Panc1 (cell line): ENCODE data around the gene KNDC1. TPM values are rescaled to one million over a fixed set of nuclear protein-coding genes. Genes with fewer than 3 reads are reported as not detected.

Experiments
- ATAC-seq: fragments of 200-7000 bp; cut with Tn5 transposase; 2 replicates; pipeline ENCODE4 v1.9.1; 2020; ENCODE audit warnings: mild to moderate bottlenecking, moderate library complexity
- BruUV-seq: library from RNA; stranded (reverse); fragments of 400-500 nt; replicated peaks from 2 replicates; lab custom pipeline; 2021; lab: Mats Ljungman, UMichigan
- CTCF ChIA-PET: fragments of 300-600 bp; sonication (Branson Sonifier 250); formaldehyde crosslinking; loops from one replicate; lab custom pipeline; 2022; ENCODE audit warnings: antibody characterized with exemption; lab: Charles Lee
- POLR2A ChIA-PET: fragments of 300-600 bp; sonication (Branson Sonifier 250); formaldehyde crosslinking; loops from one replicate; lab custom pipeline; 2022; ENCODE audit warnings: antibody characterized with exemption; lab: Charles Lee
- DNase-seq: peaks from one replicate; pipeline ENCODE4 v3.0.0-alpha.2; 2010; ENCODE audit warnings: low read depth, low spot score
- H3K27ac ChIP-seq: 2 replicates; pipeline ENCODE4 v1.5.1; 2011; ENCODE audit warnings: mild to moderate bottlenecking, low read length, inconsistent platforms
- H3K27me3 ChIP-seq: fragments of 200-500 bp; sonication (Bioruptor generic); 2 replicates; pipeline ENCODE4 v1.6.0; 2014; ENCODE audit warnings: low read length, inconsistent platforms; ENCODE audit not compliant: control insufficient read depth, insufficient read depth
- H3K36me3 ChIP-seq: fragments of 200-500 bp; sonication (Bioruptor generic); 2 replicates; pipeline ENCODE4 v1.5.1; 2014; ENCODE audit warnings: inconsistent platforms, mild to moderate bottlenecking, low read length, moderate library complexity; ENCODE audit not compliant: control insufficient read depth, insufficient read depth
- H3K4me1 ChIP-seq: 2 replicates; pipeline ENCODE4 v1.5.1; 2011; ENCODE audit warnings: inconsistent platforms, mild to moderate bottlenecking, low read length, moderate library complexity; ENCODE audit not compliant: control insufficient read depth, insufficient read depth
- H3K4me3 ChIP-seq, 2 experiments: 2 replicates each; pipeline ENCODE4 v1.5.1; 2011 to 2012; ENCODE audit warnings: low read depth in 2 of 2, low read length in 2 of 2, mild to moderate bottlenecking in 2 of 2, inconsistent platforms in 1 of 2, moderate library complexity in 1 of 2
- H3K9me3 ChIP-seq: fragments of 200-500 bp; sonication (Bioruptor generic); 2 replicates; pipeline ENCODE4 v1.5.1; 2014; ENCODE audit warnings: low read depth, mild to moderate bottlenecking, inconsistent platforms, low read length, moderate library complexity; ENCODE audit not compliant: control insufficient read depth, insufficient read depth
- POLR2AphosphoS5 ChIP-seq: IDR thresholded peaks from 2 replicates; pipeline ENCODE4 v1.6.1; 2012; ENCODE audit warnings: mild to moderate bottlenecking, low read depth, low read length, moderate library complexity
- SIN3A ChIP-seq: IDR thresholded peaks from 2 replicates; pipeline ENCODE4 v1.6.1; 2012; ENCODE audit warnings: low read depth, mild to moderate bottlenecking, low read length, moderate library complexity, borderline replicate concordance; ENCODE audit not compliant: insufficient read depth
- TCF7L2 ChIP-seq: IDR thresholded peaks from 2 replicates; pipeline ENCODE4 v1.6.1; 2011; ENCODE audit warnings: mild to moderate bottlenecking, low read depth, low read length, inconsistent platforms
- in situ Hi-C: cut with HindIII; loops from 2 replicates; pipeline ENCODE4 v1.10.0; 2016; ENCODE audit warnings: low sequenced_read_pairs, low pct_unique_long_range_greater_than_20kb
- intact Hi-C: fragments of 100-400 bp; cut with micrococcal nuclease; formaldehyde crosslinking; loops from one replicate; pipeline ENCODE4 v1.10.0; 2022; ENCODE audit not compliant: unreplicated experiment
- total RNA-seq: library from RNA; stranded (reverse); gene quantifications from one replicate; pipeline ENCODE4 v1.2.1, GENCODE V29; 2021; ENCODE audit not compliant: unreplicated experiment
- TF ChIP-seq, protein P1 (sequence below): fragments of 450-650 bp; IDR thresholded peaks from 2 replicates; pipeline ENCODE4 v1.5.1; 2017; ENCODE audit warnings: mild to moderate bottlenecking
- TF ChIP-seq, protein P2 (sequence below), 2 experiments: IDR thresholded peaks; 2 replicates each; pipeline ENCODE4 v1.6.1; 2011 to 2012; ENCODE audit warnings: low read depth in 2 of 2, control low read depth in 1 of 2, low read length in 1 of 2, mild to moderate bottlenecking in 1 of 2, moderate library complexity in 1 of 2; ENCODE audit not compliant: insufficient read depth in 1 of 2

KNDC1 gene
- total RNA-seq, 1 experiment from 2014 or later: 2.6 TPM

DNA sequence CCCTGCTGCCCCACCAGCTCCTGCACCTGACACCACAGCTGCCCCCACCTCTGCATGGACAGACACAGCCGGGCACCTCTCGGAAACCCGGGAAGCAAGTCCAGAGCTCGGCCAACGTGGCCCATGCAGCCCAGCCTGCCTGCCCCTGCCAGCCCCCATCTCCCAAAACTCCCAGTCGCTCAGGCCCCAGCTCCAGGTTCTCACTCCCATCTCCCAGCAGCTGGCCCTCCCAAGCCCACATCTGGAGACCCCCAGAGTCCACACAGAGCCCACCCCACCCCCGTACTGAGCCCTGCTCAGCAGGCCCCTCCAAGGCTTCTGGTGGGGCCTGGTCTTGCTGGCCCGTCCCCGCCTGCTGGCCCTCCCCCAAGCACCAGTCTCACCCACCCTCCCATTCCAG is 37.8 kb downstream of the KNDC1 start:
- BruUV-seq: no TSS peak
- intact Hi-C loops: no loop called here
- Histone ChIP-seq H3K4me3 (no peak overlapping the region), H3K27ac (no peak overlapping the region), H3K27me3 (peaks cover 4% of the 10 kb centered on the region; the same call in 1 of the 2 replicates), H3K4me1 (no peaks in the 10 kb centered on the region), H3K9me3 (no peaks in the 10 kb centered on the region), H3K36me3 (no peaks in the 10 kb centered on the region)
- DNase-seq (no peak), ATAC-seq (no peak)
- POLR2A ChIA-PET: no interaction called here
- TF ChIP-seq TCF7L2 (no peak), SIN3A (no peak), POLR2AphosphoS5 (no peak)
- TF ChIP-seq, protein P1, sequence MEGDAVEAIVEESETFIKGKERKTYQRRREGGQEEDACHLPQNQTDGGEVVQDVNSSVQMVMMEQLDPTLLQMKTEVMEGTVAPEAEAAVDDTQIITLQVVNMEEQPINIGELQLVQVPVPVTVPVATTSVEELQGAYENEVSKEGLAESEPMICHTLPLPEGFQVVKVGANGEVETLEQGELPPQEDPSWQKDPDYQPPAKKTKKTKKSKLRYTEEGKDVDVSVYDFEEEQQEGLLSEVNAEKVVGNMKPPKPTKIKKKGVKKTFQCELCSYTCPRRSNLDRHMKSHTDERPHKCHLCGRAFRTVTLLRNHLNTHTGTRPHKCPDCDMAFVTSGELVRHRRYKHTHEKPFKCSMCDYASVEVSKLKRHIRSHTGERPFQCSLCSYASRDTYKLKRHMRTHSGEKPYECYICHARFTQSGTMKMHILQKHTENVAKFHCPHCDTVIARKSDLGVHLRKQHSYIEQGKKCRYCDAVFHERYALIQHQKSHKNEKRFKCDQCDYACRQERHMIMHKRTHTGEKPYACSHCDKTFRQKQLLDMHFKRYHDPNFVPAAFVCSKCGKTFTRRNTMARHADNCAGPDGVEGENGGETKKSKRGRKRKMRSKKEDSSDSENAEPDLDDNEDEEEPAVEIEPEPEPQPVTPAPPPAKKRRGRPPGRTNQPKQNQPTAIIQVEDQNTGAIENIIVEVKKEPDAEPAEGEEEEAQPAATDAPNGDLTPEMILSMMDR: no peak
- TF ChIP-seq, protein P2, sequence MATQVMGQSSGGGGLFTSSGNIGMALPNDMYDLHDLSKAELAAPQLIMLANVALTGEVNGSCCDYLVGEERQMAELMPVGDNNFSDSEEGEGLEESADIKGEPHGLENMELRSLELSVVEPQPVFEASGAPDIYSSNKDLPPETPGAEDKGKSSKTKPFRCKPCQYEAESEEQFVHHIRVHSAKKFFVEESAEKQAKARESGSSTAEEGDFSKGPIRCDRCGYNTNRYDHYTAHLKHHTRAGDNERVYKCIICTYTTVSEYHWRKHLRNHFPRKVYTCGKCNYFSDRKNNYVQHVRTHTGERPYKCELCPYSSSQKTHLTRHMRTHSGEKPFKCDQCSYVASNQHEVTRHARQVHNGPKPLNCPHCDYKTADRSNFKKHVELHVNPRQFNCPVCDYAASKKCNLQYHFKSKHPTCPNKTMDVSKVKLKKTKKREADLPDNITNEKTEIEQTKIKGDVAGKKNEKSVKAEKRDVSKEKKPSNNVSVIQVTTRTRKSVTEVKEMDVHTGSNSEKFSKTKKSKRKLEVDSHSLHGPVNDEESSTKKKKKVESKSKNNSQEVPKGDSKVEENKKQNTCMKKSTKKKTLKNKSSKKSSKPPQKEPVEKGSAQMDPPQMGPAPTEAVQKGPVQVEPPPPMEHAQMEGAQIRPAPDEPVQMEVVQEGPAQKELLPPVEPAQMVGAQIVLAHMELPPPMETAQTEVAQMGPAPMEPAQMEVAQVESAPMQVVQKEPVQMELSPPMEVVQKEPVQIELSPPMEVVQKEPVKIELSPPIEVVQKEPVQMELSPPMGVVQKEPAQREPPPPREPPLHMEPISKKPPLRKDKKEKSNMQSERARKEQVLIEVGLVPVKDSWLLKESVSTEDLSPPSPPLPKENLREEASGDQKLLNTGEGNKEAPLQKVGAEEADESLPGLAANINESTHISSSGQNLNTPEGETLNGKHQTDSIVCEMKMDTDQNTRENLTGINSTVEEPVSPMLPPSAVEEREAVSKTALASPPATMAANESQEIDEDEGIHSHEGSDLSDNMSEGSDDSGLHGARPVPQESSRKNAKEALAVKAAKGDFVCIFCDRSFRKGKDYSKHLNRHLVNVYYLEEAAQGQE (IDR thresholded peaks at IDR 0.05; ENCODE audit: insufficient read depth in 1 of 2, low read depth in 2 of 2, low read length in 1 of 2): no peak
- CTCF ChIA-PET: no interaction called here
- in situ Hi-C loops: no loop called here

DNA sequence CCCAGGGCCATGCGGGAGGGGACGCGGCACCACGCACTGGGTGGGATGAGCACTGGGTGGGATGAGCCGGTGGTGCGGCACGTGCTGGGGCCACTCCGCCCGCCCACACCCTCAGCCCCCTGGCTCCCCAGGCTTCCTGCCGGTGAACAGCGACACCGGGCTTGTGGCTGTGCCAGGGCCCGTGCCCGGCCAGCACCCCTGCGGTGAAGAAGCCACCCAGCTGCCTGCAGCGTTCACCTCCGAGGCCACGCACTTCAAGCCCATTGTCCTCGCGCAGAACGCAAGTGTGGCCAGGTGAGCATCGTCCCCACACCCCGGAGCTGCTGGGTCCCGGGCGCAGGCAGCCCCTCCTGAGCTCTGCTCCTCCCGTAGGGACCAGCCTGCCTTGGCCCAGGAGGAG is 38.2 kb downstream of the KNDC1 start:
- in situ Hi-C loops (no loop called here), intact Hi-C loops (no loop called here)
- no peaks in the 10 kb centered on the region for H3K4me1 ChIP-seq
- TF ChIP-seq SIN3A (no peak), POLR2AphosphoS5 (no peak), TCF7L2 (no peak)
- TF ChIP-seq, protein P1: no peak
- TF ChIP-seq, protein P2 (IDR thresholded peaks at IDR 0.05; ENCODE audit: insufficient read depth in 1 of 2, low read depth in 2 of 2, low read length in 1 of 2): no peak
- DNase-seq: no peak
- ATAC-seq: no peak
- H3K36me3 ChIP-seq: no peaks in the 10 kb centered on the region
- H3K9me3 ChIP-seq: no peaks in the 10 kb centered on the region
- BruUV-seq: no TSS peak
- CTCF ChIA-PET: no interaction called here
- H3K27me3 ChIP-seq: peaks cover 4% of the 10 kb centered on the region; the same call in 1 of the 2 replicates
- POLR2A ChIA-PET: no interaction called here
- H3K27ac ChIP-seq: no peak overlapping the region
- H3K4me3 ChIP-seq: no peak overlapping the region
